Progenitor cell of endocrine pancreas (in vitro differentiated cells): ENCODE results near the gene NUP153. TPM values are rescaled to one million over a fixed set of nuclear protein-coding genes. Genes with fewer than 3 reads are reported as not detected.

Experiments used
- DNase-seq: peaks from one replicate; pipeline ENCODE4 v3.0.0; 2021; ENCODE audit warnings: low spot score; ENCODE audit not compliant: unreplicated experiment
- H3K27ac Mint-ChIP-seq: 2 replicates; pipeline ENCODE4 v1.8.0; 2021; ENCODE audit warnings: mild to moderate bottlenecking, moderate library complexity, mixed read lengths
- H3K27me3 Mint-ChIP-seq: 2 replicates; pipeline ENCODE4 v1.8.0; 2021; ENCODE audit warnings: mixed read lengths
- H3K36me3 Mint-ChIP-seq: 2 replicates; pipeline ENCODE4 v1.8.0; 2022; ENCODE audit warnings: mixed read lengths; ENCODE audit not compliant: insufficient read depth
- H3K4me1 Mint-ChIP-seq: 2 replicates; pipeline ENCODE4 v1.8.0; 2021; ENCODE audit warnings: low read depth, mixed read lengths
- H3K4me3 Mint-ChIP-seq: 2 replicates; pipeline ENCODE4 v1.8.0; 2021; ENCODE audit warnings: low read depth, mild to moderate bottlenecking, moderate library complexity, mixed read lengths
- H3K9me3 Mint-ChIP-seq: 2 replicates; pipeline ENCODE4 v1.8.0; 2021; ENCODE audit warnings: low read depth, mixed read lengths
- total RNA-seq: library from RNA; stranded (reverse); gene quantifications from 2 replicates; pipeline ENCODE4 v1.2.1, GENCODE V29; 2021
- TF ChIP-seq, protein P1 (sequence below): fragments of 200-600 bp; sonication (generic); IDR thresholded peaks from one replicate; pipeline ENCODE4 v1.5.0; 2021; ENCODE audit warnings: antibody characterized with exemption, mild to moderate bottlenecking; ENCODE audit not compliant: unreplicated experiment

The NUP153 gene
- total RNA-seq, 1 donor from 2014 or later: 50.3 TPM

- Mint-ChIP-seq H3K27me3 (no peaks in the 10 kb centered on the region), H3K9me3 (peaks cover 5% of the 10 kb centered on the region), H3K4me3 (no peak overlapping the region), H3K36me3 (peaks cover 1% of the 10 kb centered on the region), H3K4me1 (peaks cover 3% of the 10 kb centered on the region), H3K27ac (no peak overlapping the region)
- TF ChIP-seq, protein P1, sequence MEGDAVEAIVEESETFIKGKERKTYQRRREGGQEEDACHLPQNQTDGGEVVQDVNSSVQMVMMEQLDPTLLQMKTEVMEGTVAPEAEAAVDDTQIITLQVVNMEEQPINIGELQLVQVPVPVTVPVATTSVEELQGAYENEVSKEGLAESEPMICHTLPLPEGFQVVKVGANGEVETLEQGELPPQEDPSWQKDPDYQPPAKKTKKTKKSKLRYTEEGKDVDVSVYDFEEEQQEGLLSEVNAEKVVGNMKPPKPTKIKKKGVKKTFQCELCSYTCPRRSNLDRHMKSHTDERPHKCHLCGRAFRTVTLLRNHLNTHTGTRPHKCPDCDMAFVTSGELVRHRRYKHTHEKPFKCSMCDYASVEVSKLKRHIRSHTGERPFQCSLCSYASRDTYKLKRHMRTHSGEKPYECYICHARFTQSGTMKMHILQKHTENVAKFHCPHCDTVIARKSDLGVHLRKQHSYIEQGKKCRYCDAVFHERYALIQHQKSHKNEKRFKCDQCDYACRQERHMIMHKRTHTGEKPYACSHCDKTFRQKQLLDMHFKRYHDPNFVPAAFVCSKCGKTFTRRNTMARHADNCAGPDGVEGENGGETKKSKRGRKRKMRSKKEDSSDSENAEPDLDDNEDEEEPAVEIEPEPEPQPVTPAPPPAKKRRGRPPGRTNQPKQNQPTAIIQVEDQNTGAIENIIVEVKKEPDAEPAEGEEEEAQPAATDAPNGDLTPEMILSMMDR: no peak
- DNase-seq: no peak
These were observed 22.0 kb upstream of the NUP153 start for GRCh38 chr6:17728551-17729222.

GRCh38 chr6:17725083-17725482 is 18.4 kb upstream of the NUP153 start:
- no peak for DNase-seq

GRCh38 chr6:17724341-17724740 is 17.6 kb upstream of the NUP153 start:
- peaks cover 13% of the 10 kb centered on the region for H3K4me1 Mint-ChIP-seq
- no peak for DNase-seq

More at GRCh38 chr6:17725083-17725482, 18.4 kb upstream of the NUP153 start:
- TF ChIP-seq, protein P1: no peak
- Mint-ChIP-seq H3K4me1 (peaks cover 11% of the 10 kb centered on the region), H3K36me3 (peaks cover 1% of the 10 kb centered on the region), H3K4me3 (no peak overlapping the region), H3K27ac (peak overlapping the region; percentile 33), H3K9me3 (peaks cover 5% of the 10 kb centered on the region), H3K27me3 (no peaks in the 10 kb centered on the region)

GRCh38 chr6:17721671-17722070 is 14.9 kb upstream of the NUP153 start:
- no peaks in the 10 kb centered on the region for H3K36me3 Mint-ChIP-seq
- DNase-seq: no peak
- TF ChIP-seq, protein P1: no peak
- peaks cover 13% of the 10 kb centered on the region for H3K4me1 Mint-ChIP-seq
- no peaks in the 10 kb centered on the region for H3K27me3 Mint-ChIP-seq
- H3K27ac Mint-ChIP-seq: peak overlapping the region; percentile 96
- H3K4me3 Mint-ChIP-seq: no peak overlapping the region
- no peaks in the 10 kb centered on the region for H3K9me3 Mint-ChIP-seq

More at GRCh38 chr6:17724341-17724740, 17.6 kb upstream of the NUP153 start:
- Mint-ChIP-seq H3K4me3 (no peak overlapping the region), H3K36me3 (no peaks in the 10 kb centered on the region), H3K9me3 (peaks cover 3% of the 10 kb centered on the region), H3K27ac (no peak overlapping the region), H3K27me3 (no peaks in the 10 kb centered on the region)
- TF ChIP-seq, protein P1: no peak

DNA sequence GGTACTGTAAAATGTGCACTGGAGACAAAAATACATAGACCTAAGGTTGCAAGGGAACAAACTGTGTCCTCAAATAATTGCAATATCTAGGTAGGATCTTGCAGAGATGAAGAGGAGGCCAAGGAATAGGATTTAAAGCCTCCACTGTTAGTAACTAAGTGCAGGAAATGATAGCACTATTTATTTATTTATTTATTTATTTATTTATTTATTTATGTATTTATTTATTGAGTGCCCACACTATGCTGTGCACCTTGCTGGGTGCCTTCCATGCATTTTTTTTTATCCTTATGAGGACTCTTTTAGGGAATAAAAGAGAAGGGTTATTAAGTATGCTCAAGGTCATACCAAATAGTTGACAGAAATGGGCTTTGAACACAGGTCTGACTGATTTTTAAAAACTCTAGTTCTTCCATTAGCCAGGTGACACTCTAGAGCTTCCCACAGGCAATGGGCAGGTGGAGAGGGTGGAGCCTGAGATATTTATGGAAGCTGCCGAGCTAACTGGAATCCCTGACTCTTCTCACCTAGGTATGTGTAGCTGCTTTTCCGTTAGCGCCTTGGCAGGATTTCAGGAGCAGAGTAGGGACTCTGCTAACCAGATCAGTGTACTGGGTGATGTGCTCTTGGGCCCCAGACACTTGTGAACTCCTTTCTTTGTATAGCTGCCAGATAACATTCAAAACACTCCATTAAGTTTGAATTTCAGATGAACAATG is 12.8 kb upstream of the NUP153 start:
- H3K27me3 Mint-ChIP-seq: no peaks in the 10 kb centered on the region
- no peak for DNase-seq
- no peaks in the 10 kb centered on the region for H3K9me3 Mint-ChIP-seq
- TF ChIP-seq, protein P1: no peak
- H3K27ac Mint-ChIP-seq: peak overlapping the region; percentile 15
- no peak overlapping the region for H3K4me3 Mint-ChIP-seq
- no peaks in the 10 kb centered on the region for H3K36me3 Mint-ChIP-seq
- peaks cover 15% of the 10 kb centered on the region for H3K4me1 Mint-ChIP-seq
